Mesenteric fat pad (tissue), 1 donor: Measurements from ENCODE around the gene GRID1. TPM values are rescaled to one million over a fixed set of nuclear protein-coding genes. Genes with fewer than 3 reads are reported as not detected.

Source experiments
- DNase-seq: peaks from one replicate; pipeline ENCODE4 v3.0.0-alpha.2; 2020; ENCODE audit warnings: low spot score
- total RNA-seq: library from RNA; stranded (reverse); fragmentation: NEBNext Ultra II Directional; extraction: Animal tissue kit (Norgen Biotek cat#: 25700); gene quantifications from one replicate; pipeline ENCODE4 v1.2.1, GENCODE V29; 2021
- donor health status: DM: yes; HTN: yes; CAD: no.

GRID1 gene
- total RNA-seq, 1 donor from 2014 or later = 2.1 TPM

GRCh38 chr10:86371116-86371515 is 4.5 kb upstream of the GRID1 start:
- DNase-seq = peak; percentile 33

GRCh38 chr10:86370006-86370585 is 3.5 kb upstream of the GRID1 start:
- DNase-seq = peak; percentile 24

DNA sequence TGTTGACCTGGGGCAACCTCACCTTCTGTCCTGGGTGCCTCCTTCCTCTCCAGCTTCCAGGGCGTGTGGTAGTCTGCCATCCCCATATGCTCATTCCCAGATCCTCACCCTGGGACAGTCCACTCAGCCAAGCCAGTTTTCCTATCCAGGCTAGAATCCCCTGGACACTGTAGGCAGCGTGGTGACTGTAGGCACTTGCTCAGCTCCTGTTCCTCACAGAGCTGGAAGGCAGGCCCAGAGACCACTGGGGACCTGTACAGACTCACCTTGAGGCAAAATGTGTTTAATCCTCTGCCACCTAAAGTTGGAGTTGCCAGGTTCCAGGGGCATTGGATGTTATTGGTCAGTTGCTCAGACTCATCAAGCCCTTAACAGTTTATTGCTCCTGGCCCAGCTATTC is 2.4 kb upstream of the GRID1 start:
- DNase-seq = peak; percentile 64

- DNase-seq = peak; percentile 59
Observed at GRCh38 chr10:86368046-86368445, 1.5 kb upstream of the GRID1 start.

DNA sequence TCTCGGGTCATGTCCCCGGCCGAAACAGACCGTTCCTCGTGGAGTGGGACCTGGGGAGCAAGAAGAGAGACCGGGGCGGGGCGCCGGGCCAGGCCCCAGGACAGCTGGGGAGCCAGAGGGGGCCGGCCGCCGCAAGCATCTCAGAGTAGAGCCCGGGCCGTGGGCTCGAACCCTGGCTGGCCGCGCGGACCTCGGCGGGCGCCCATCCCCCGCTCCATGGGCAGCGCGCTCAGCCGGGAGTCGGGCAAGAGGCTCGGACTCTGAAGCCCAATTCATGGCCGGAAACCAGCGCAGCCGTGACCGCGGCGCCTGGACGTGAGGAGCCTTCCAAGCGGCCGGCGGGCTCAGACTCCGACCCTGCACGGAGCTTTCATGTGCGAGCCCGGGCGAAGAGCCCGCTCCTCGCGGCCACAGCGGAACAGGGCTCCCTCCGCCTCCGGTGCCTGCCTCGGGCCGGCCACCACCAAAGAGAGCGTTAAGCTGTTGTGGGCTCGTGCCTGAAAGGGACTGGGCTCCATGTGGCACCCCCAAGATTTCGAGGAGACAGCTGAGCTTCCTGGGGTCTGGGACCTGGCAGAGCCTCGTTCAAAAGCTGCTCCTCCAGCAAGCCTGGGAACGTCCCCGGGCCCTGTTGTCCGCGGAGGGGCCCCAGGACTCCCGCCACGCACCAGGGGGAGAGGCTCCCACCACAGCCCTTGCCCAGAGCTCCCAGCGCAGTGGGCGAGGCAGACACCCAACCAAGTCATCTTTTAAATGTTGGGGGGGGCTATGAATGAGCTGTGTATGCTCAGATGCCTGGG is 757 bp upstream of the GRID1 start:
- peak; percentile 89 for DNase-seq

- DNase-seq = no peak
Observed at GRCh38 chr10:86366902-86367151, 232 bp upstream of the GRID1 start.

GRCh38 chr10:86365346-86366032 is 1.1 kb downstream of the GRID1 start:
- peak; percentile 84 for DNase-seq

DNA sequence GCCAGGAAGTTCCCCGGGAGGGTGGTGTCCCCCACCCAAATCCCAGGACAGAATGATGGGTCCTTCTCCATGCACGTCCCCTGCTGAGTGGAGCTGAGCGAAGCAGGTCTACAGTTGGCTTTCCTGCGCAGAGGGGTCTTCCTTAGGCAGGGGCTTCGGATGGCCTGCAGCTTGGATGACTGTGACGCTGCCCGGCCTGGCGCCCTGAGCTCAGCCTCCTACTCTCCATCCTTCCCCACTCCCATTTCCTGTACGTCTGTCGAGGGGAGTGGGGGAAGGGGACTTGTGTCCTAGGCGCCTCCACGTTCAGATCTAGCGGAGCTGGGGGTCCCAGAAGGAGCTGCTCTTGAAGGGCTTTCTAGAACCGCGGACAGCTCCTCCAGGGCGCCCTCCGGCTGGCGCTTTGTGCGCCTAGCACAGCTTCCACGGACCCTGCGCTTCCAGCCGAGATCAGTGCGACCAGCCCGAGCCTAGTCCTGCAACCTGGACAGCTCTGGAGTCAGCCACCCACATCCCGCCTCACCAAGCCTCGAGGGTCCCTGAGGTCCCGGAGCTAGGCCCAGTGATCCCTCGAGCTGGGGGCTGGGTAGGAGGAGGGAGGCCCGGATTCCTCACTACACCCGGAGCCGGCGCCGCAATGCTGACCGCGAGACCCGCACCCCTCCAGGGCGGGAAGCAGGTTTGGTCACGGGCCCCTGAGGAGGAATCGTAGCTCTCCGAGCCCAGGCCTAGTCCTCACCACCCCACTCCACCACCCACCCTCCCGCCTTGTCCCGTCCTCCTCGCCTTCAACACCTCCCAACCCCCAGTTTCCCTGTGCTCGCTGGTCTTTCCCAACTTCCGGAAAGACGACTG is 1.9 kb downstream of the GRID1 start:
- DNase-seq = peak; percentile 89

GRCh38 chr10:86363833-86364490 is 2.6 kb downstream of the GRID1 start:
- peak; percentile 83 for DNase-seq

DNA sequence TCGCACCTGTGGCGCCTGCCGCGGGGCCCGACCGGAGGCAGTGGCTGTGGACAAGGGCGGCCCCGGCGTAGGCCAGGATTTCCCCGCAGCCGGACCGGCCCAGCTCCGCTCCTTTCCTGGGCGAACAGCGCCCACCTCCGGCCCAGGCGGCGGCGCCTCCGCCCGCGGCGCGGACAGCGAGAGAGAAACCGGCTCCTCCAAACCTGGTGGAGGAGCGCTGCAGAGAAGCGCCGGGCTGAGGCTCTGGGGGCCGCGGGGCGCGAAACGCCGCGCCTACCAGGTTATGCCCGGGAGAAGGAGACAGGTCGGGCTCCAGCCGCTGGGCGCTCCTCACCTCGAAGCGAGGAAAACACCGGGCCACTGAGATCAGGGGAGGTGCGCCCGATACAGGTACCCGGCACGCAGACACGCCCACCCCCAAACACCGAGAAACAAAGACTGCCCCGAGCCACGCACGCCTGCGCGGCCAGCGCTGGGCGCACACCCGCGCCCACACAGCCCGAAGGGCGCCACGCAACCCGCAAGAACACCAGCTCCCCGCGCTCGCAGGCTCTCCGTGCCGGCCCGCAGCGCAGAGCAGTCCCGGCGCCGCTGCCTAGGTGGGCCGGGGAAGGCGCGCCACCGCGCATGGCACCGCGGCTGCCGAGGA is 3.3 kb downstream of the GRID1 start:
- DNase-seq = peak; percentile 87

DNA sequence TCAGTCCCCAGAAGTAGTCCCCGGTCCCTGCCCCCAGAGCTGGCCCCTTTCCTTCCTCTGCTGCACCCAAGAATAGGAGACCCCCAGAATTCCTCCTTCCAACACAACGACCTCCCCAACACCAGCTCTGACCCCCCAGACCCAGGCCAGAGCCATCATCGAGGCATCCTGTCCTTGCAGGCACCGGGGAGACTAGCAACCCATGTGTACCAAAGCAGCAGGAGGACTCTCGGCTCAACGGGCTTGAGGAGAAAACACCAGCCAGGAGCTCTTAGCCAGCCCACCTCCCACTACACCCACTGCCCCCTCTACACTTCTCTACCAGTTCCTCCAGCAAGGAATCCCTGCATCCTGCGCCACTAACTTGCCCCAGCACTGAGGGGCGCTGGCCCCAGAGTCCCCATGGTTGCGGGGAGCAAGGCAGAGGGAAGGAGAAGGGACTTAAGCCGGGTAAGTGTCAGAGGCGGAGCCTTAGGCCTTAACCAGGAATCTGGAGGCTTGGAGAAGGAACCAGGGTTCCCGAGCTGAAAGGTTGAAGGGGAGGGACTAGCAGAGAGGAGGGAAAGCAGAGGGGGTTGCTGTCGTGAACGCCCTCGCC is 3.9 kb downstream of the GRID1 start:
- DNase-seq = peak; percentile 74

DNA sequence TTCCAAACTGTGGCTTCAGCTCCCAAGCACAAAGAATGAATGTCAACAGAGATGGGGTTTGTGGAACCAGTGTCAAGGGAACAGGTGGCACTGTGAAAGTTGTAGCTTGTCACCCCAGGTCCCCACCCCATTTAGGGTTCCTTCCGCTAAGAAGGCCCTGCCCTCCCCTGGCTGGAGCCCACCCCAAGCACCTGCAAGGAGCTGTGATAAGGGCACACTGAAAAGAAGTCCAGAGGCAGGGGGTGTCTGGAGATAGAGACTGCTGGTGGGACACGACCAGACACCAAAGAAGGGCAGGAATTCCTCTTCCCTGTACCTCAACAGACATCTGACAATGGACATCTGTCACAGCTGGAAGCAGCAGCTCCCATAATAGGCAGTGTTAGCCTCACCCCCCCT is 4.5 kb downstream of the GRID1 start:
- peak; percentile 49 for DNase-seq

- peak; percentile 35 for DNase-seq
Observed at GRCh38 chr10:86361156-86362128, 5.2 kb downstream of the GRID1 start.

- DNase-seq = no peak
Observed at GRCh38 chr10:86360657-86361056, 5.9 kb downstream of the GRID1 start.

GRCh38 chr10:86359954-86360353 is 6.6 kb downstream of the GRID1 start:
- DNase-seq = no peak

DNA sequence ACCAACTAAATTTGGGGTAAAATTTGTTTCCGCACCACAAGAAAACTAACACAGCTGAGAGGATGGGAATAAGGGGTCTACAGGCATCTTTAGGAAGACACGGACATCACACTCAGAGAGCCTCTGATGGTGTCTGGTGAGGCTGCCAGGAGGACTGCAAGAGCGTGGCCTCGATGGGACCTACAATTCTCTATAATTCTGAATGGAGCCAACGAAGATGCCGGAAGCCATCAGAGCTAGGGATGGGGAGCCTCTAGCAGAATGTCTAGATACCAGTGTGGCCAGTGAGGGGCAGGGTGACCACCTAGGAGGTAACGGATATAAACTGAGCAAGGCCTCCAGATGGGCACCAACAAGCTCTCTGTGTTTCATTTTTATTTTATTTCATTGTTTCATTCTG is 7.5 kb downstream of the GRID1 start:
- DNase-seq = peak; percentile 37

DNA sequence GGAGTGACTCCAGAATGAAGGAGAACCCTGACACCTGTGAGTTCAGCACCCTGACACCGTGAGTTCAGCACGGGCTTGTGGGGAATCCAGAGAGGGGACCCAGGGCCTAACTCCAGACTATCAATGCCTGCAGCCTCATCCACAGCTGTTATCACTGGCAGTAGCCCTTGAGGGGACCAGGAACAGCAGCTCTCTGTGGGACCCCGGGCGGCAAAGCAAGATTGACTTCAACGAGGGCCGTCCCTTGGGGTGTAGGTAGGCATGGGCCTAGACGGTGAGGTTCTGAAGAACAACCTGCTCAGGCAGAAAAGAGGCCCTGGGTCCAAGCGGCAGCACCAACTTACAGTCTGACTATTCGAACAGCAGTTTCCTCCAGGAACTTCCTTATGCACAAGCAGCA is 8.9 kb downstream of the GRID1 start:
- no peak for DNase-seq

DNA sequence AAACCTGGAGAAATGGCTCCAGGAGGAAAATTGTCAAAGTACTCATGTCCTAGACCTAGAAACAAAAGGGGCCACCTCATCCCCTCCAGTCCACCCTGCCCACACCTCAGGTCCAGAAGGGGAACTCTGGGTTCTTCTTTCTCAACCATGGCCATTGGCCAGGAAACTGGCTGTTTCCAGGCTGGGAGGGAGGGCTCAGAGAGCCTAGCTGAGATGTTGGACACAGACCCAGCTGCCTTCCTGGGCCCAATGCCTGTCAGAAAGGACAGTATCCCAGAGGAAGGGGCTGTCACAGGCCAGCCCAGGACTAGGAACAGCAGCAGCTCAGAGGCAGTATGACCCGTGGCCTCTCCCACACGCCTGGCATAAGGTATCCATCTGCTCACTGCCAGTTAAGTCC is 9.6 kb downstream of the GRID1 start:
- no peak for DNase-seq

DNA sequence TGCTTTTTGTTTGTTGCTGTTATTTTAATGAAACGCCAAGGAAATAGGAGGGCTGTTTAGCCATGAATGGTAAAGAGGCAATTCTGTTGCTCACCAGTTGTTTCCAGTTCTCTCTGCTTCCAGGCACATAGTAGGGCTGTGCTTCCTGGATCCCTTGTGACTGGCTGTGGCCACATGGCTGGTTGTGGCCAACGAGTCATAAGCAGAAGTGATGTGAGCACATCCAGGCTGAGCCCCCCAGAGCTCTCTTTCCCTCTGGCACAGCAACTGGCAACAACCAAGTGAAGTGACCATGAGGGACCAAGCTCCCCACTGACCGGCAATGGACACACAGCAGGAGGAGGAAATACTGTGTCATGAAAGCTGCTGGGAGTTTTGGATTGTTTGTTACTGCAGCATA is 10.3 kb downstream of the GRID1 start:
- no peak for DNase-seq
